ENCODE data around the gene POLR2M. TPM values are rescaled to one million over a fixed set of nuclear protein-coding genes. Genes with fewer than 3 reads are reported as not detected.

Gene POLR2M
- polyA plus RNA-seq, 2 of the 4 experiments (the other 2 are of a cell fraction) = 67.9 to 107 TPM

DNA sequence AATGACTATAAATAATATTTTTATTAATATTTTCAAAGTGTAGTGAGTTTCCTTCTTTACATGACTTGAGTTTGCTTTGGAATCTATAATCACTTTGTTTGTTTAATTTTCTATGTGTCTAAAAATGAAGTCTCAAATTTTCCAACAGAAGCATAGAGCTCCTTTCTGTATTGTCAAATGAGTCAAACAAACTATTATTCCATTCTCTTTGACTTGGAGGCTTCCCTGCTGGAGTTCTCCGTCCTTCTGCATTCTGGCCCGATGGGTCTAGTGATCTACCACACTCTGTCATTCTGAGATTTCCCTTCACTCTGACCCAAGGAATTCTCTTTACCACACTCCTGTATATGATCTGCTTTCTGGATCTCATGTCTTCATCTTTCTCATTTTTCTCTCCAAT lies 30.1 kb downstream of the POLR2M start:
- H3K4me2 ChIP-seq = no peak overlapping the region
- H3K4me3 ChIP-seq = no peak overlapping the region
- H3K9me3 ChIP-seq = peaks cover 5% of the 10 kb centered on the region; the same call in 2 of the 3 replicates
- no peak overlapping the region for H3K27ac ChIP-seq
- DNase-seq (ENCODE audit: low read depth in 1 of 2, low spot score in 1 of 2) (no peak), FAIRE-seq (no peak), ATAC-seq (no peak)
- POLR2A ChIA-PET = no interaction called here
- H3K4me1 ChIP-seq = no peaks in the 10 kb centered on the region
- CTCF ChIA-PET = interaction anchor here (1.0 to 14.9 kb wide), 2 partner anchors 10 to 330 kb away, joined by 3 to 197 read pairs; no protein-coding TSS in a partner anchor
- TF ChIP-seq RNF2 (IDR thresholded peaks at IDR 0.05; ENCODE audit: borderline replicate concordance, low read depth) = no peak
- TF ChIP-seq EHMT2 (IDR thresholded peaks at IDR 0.05; ENCODE audit: low read depth) = no peak
- TF ChIP-seq CTCF (IDR thresholded peaks at IDR 0.05) = no peak
- TF ChIP-seq ZSCAN20 (CRISPR knock-in tag; IDR thresholded peaks at IDR 0.05) = no peak
- TF ChIP-seq TFCP2L1 (CRISPR knock-in tag; IDR thresholded peaks at IDR 0.05) = no peak
- TF ChIP-seq CHD2 (IDR thresholded peaks at IDR 0.05; ENCODE audit: low read length, partially characterized antibody) = no peak
- TF ChIP-seq MAX (IDR thresholded peaks at IDR 0.05) = no peak
- no peak for TF ChIP-seq POLR2A (IDR thresholded peaks at IDR 0.05; ENCODE audit: low read length)
- no peak for TF ChIP-seq ZNF302 (CRISPR knock-in tag; IDR thresholded peaks at IDR 0.05)
- TF ChIP-seq, protein P1, sequence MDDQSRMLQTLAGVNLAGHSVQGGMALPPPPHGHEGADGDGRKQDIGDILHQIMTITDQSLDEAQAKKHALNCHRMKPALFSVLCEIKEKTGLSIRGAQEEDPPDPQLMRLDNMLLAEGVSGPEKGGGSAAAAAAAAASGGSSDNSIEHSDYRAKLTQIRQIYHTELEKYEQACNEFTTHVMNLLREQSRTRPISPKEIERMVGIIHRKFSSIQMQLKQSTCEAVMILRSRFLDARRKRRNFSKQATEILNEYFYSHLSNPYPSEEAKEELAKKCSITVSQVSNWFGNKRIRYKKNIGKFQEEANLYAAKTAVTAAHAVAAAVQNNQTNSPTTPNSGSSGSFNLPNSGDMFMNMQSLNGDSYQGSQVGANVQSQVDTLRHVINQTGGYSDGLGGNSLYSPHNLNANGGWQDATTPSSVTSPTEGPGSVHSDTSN (IDR thresholded peaks at IDR 0.05) = no peak
- TF ChIP-seq CEBPB (IDR thresholded peaks at IDR 0.05) = no peak
- TF ChIP-seq ESRRA (IDR thresholded peaks at IDR 0.05; ENCODE audit: borderline replicate concordance, low read length) = no peak
- no peak for TF ChIP-seq RAD21 (conservative IDR thresholded peaks at IDR 0.05 in 1 of 2, IDR thresholded peaks at IDR 0.05 in 1 of 2)
- no peak for TF ChIP-seq JUNB (IDR thresholded peaks at IDR 0.05)
- TF ChIP-seq TP53 (CRISPR knock-in tag; IDR thresholded peaks at IDR 0.05) = no peak
- TF ChIP-seq GATA3 (IDR thresholded peaks at IDR 0.05; ENCODE audit: borderline replicate concordance) = no peak
- no peak for TF ChIP-seq SREBF2 (IDR thresholded peaks at IDR 0.05)
- no peak for TF ChIP-seq MAFK (IDR thresholded peaks at IDR 0.05; ENCODE audit: partially characterized antibody)
- no peak for TF ChIP-seq CBX8 (IDR thresholded peaks at IDR 0.05)
- 90% methylated on average over 2 of the region's 2 CpGs for WGBS (ENCODE audit: missing lambda C conversion rate)

DNA sequence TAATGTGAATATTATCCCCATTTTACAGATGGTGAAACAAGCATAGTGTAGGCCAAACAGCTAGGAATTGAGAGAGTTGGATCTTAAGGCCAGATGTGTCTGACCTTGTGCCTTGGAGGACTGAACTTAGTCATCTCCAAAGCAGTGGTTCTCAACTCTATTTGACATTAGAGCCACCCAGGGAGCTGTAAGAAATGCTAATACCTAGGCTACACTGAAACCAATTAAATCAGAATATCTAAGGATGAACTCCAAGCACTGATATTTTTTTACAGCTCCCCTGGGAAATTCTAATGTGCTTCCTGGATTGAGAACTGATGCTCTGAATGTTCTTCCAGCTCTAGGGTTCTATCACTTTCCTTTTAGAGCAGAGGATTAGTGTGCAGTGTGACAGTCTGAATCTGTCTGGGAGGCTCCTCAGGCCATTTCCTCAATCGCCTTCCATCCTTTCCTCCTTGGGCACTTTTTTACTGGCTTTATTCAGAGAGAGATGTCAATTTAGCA lies 32.3 kb downstream of the POLR2M start:
- no peak for TF ChIP-seq ZFP36 (IDR thresholded peaks at IDR 0.05; ENCODE audit: borderline replicate concordance, partially characterized antibody)
- no peak for TF ChIP-seq ESRRA (IDR thresholded peaks at IDR 0.05; ENCODE audit: borderline replicate concordance, low read length)
- TF ChIP-seq, protein P2, sequence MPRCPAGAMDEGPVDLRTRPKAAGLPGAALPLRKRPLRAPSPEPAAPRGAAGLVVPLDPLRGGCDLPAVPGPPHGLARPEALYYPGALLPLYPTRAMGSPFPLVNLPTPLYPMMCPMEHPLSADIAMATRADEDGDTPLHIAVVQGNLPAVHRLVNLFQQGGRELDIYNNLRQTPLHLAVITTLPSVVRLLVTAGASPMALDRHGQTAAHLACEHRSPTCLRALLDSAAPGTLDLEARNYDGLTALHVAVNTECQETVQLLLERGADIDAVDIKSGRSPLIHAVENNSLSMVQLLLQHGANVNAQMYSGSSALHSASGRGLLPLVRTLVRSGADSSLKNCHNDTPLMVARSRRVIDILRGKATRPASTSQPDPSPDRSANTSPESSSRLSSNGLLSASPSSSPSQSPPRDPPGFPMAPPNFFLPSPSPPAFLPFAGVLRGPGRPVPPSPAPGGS (IDR thresholded peaks at IDR 0.05) = no peak
- no peak for TF ChIP-seq POLR2A (IDR thresholded peaks at IDR 0.05; ENCODE audit: low read length)
- no peak for TF ChIP-seq CBX8 (IDR thresholded peaks at IDR 0.05)
- no peak for TF ChIP-seq HOXB13 (CRISPR knock-in tag; IDR thresholded peaks at IDR 0.05; ENCODE audit: low read depth)
- no peak for TF ChIP-seq ZNF302 (CRISPR knock-in tag; IDR thresholded peaks at IDR 0.05)
- TF ChIP-seq KDM5A (IDR thresholded peaks at IDR 0.05) = no peak
- TF ChIP-seq HDAC2 (IDR thresholded peaks at IDR 0.05) = no peak
- TF ChIP-seq SREBF2 (IDR thresholded peaks at IDR 0.05) = no peak
- no peak for TF ChIP-seq SMC3 (IDR thresholded peaks at IDR 0.05)
- TF ChIP-seq MAFK (IDR thresholded peaks at IDR 0.05; ENCODE audit: partially characterized antibody) = no peak
- TF ChIP-seq, protein P3, sequence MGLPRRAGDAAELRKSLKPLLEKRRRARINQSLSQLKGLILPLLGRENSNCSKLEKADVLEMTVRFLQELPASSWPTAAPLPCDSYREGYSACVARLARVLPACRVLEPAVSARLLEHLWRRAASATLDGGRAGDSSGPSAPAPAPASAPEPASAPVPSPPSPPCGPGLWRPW (IDR thresholded peaks at IDR 0.05) = no peak
- TF ChIP-seq MYC (IDR thresholded peaks at IDR 0.05; ENCODE audit: borderline replicate concordance, low read length) = no peak
- no peak for TF ChIP-seq EHF (CRISPR knock-in tag; IDR thresholded peaks at IDR 0.05)
- TF ChIP-seq TP53 (CRISPR knock-in tag; IDR thresholded peaks at IDR 0.05) = no peak
- TF ChIP-seq CBX2 (IDR thresholded peaks at IDR 0.05; ENCODE audit: borderline replicate concordance, low read depth) = no peak
- Histone ChIP-seq H3K27ac (no peak overlapping the region), H3K4me1 (no peaks in the 10 kb centered on the region), H3K9me3 (peaks cover 5% of the 10 kb centered on the region; the same call in 2 of the 3 replicates), H3K4me3 (no peak overlapping the region), H3K4me2 (no peak overlapping the region)
- ChIA-PET CTCF (interaction anchor here (0.6 to 14.9 kb wide), 4 partner anchors 8 to 443 kb away, joined by 3 to 197 read pairs (median 6); no protein-coding TSS in a partner anchor), POLR2A (no interaction called here)
- DNase-seq (ENCODE audit: low read depth in 1 of 2, low spot score in 1 of 2) (no peak), ATAC-seq (no peak), FAIRE-seq (no peak)
- 39% methylated on average over 1 of the region's 1 CpG for WGBS (ENCODE audit: missing lambda C conversion rate)
